GM12873 (cell line): Measurements from ENCODE around the gene CAGE1.

ENCODE experiments used
- CTCF ChIP-seq: IDR thresholded peaks from 2 replicates; pipeline ENCODE4 v1.5.1; 2012; ENCODE audit warnings: low read depth, mild to moderate bottlenecking, moderate library complexity, low read length, control low read depth; ENCODE audit not compliant: insufficient read depth; ENCODE audit errors: missing control alignments

Gene CAGE1

GRCh38 chr6:7316658-7317533, 72.6 kb downstream of the CAGE1 start:
- no peak for TF ChIP-seq CTCF

GRCh38 chr6:7315948-7316365, 73.6 kb downstream of the CAGE1 start:
- no peak for TF ChIP-seq CTCF

GRCh38 chr6:7314414-7314813, 75.1 kb downstream of the CAGE1 start:
- TF ChIP-seq CTCF, result no peak

GRCh38 chr6:7313505-7314165, 75.9 kb downstream of the CAGE1 start:
- no peak for TF ChIP-seq CTCF

- TF ChIP-seq CTCF, result no peak
Observed at GRCh38 chr6:7312616-7313504, 76.7 kb downstream of the CAGE1 start, which contains the start of gene SSR1. SSR1 (minus strand) TSS chr6:7313199; CDS start chr6:7313120, 79 bp downstream.

GRCh38 chr6:7311917-7312615, 77.5 kb downstream of the CAGE1 start:
- no peak for TF ChIP-seq CTCF

- TF ChIP-seq CTCF, result no peak
Observed at GRCh38 chr6:7311176-7311575, 78.4 kb downstream of the CAGE1 start.
